ENCODE data around the gene CECR2. TPM values are rescaled to one million over a fixed set of nuclear protein-coding genes. Genes with fewer than 3 reads are reported as not detected.
A peak's percentile ranks its signal among the peaks of the same experiment; 100 is the strongest.

Gene CECR2
- total RNA-seq, 4 donors from 2014 or later, result 12.3 to 29.6 (median 20.4) TPM

- H3K27ac ChIP-seq, result no peak overlapping the region
- H3K4me1 ChIP-seq, result peaks cover 4 to 5% of the 10 kb centered on the region in 2 donors
- peaks cover 4 to 63% of the 10 kb centered on the region in 2 donors for H3K36me3 ChIP-seq
- H3K4me3 ChIP-seq, result no peak overlapping the region
- no peaks in the 10 kb centered on the region for H3K9me3 ChIP-seq
- TF ChIP-seq CTCF (IDR thresholded peaks at IDR 0.05 in 4 of 5, conservative IDR thresholded peaks at IDR 0.05 in 1 of 5) (no peak), POLR2A (IDR thresholded peaks at IDR 0.05) (no peak)
- H3K27me3 ChIP-seq, result no peaks in the 10 kb centered on the region
- no peak for DNase-seq
- intact Hi-C loops (cut with DNase I; ENCODE audit: low total_unique reads), result no loop called here
- in situ Hi-C loops (cut with MboI; ENCODE audit: low sequenced_read_pairs in 4 of 4), result no loop called here
- no peak for ATAC-seq
These were observed 219.3 kb downstream of the CECR2 start for GRCh38 chr22:17588606-17589005.

GRCh38 chr22:17589810-17590375, 220.6 kb downstream of the CECR2 start:
- Histone ChIP-seq H3K27ac (peak overlapping the region in 2 of 4 donors; percentile 22 to 33), H3K27me3 (no peaks in the 10 kb centered on the region), H3K4me1 (peaks cover 4 to 5% of the 10 kb centered on the region in 2 donors), H3K4me3 (no peak overlapping the region), H3K9me3 (no peaks in the 10 kb centered on the region), H3K36me3 (peaks cover 4 to 70% of the 10 kb centered on the region in 2 donors)
- DNase-seq (no peak), ATAC-seq (no peak)
- TF ChIP-seq POLR2A (IDR thresholded peaks at IDR 0.05), result no peak
- no peak for TF ChIP-seq CTCF (IDR thresholded peaks at IDR 0.05 in 4 of 5, conservative IDR thresholded peaks at IDR 0.05 in 1 of 5)
- intact Hi-C loops (cut with DNase I; ENCODE audit: low total_unique reads) (no loop called here), in situ Hi-C loops (cut with MboI; ENCODE audit: low sequenced_read_pairs in 4 of 4) (no loop called here)

- Histone ChIP-seq H3K27ac (no peak overlapping the region), H3K9me3 (no peaks in the 10 kb centered on the region), H3K4me3 (no peak overlapping the region), H3K4me1 (peaks cover 4 to 5% of the 10 kb centered on the region in 2 donors), H3K36me3 (peaks cover 4 to 77% of the 10 kb centered on the region in 2 donors), H3K27me3 (no peaks in the 10 kb centered on the region)
- intact Hi-C loops (cut with DNase I; ENCODE audit: low total_unique reads) (no loop called here), in situ Hi-C loops (cut with MboI; ENCODE audit: low sequenced_read_pairs in 4 of 4) (no loop called here)
- ATAC-seq, result no peak
- TF ChIP-seq POLR2A (IDR thresholded peaks at IDR 0.05) (no peak), CTCF (IDR thresholded peaks at IDR 0.05 in 4 of 5, conservative IDR thresholded peaks at IDR 0.05 in 1 of 5) (no peak)
- no peak for DNase-seq
These were observed 221.3 kb downstream of the CECR2 start for GRCh38 chr22:17590586-17590985.

- DNase-seq, result no peak
- TF ChIP-seq CTCF (IDR thresholded peaks at IDR 0.05 in 4 of 5, conservative IDR thresholded peaks at IDR 0.05 in 1 of 5), result no peak
- no peak for TF ChIP-seq POLR2A (IDR thresholded peaks at IDR 0.05)
- in situ Hi-C loops (cut with MboI; ENCODE audit: low sequenced_read_pairs in 4 of 4), result no loop called here
- Histone ChIP-seq H3K4me1 (no peaks in the 10 kb centered on the region), H3K27me3 (no peaks in the 10 kb centered on the region), H3K27ac (no peak overlapping the region), H3K36me3 (peaks cover 4 to 90% of the 10 kb centered on the region in 2 donors), H3K9me3 (no peaks in the 10 kb centered on the region), H3K4me3 (no peak overlapping the region)
- ATAC-seq, result no peak
- intact Hi-C loops (cut with DNase I; ENCODE audit: low total_unique reads), result no loop called here
These were observed 222.9 kb downstream of the CECR2 start for GRCh38 chr22:17592201-17592600.

GRCh38 chr22:17596226-17596625, 227.0 kb downstream of the CECR2 start:
- DNase-seq (no peak), ATAC-seq (no peak)
- H3K4me3 ChIP-seq, result no peak overlapping the region
- in situ Hi-C loops (cut with MboI; ENCODE audit: low sequenced_read_pairs in 4 of 4), result no loop called here
- H3K36me3 ChIP-seq, result peaks cover 4 to 97% of the 10 kb centered on the region in 2 donors
- H3K9me3 ChIP-seq, result no peaks in the 10 kb centered on the region
- intact Hi-C loops (cut with DNase I; ENCODE audit: low total_unique reads), result no loop called here
- TF ChIP-seq POLR2A (IDR thresholded peaks at IDR 0.05), result no peak
- no peak for TF ChIP-seq CTCF (IDR thresholded peaks at IDR 0.05 in 4 of 5, conservative IDR thresholded peaks at IDR 0.05 in 1 of 5)
- H3K4me1 ChIP-seq, result no peaks in the 10 kb centered on the region
- no peaks in the 10 kb centered on the region for H3K27me3 ChIP-seq
- no peak overlapping the region for H3K27ac ChIP-seq

Data from gastrocnemius medialis (tissue), 4 donors.